NCI-H2029 treated with DMSO at 0.1 percent for 48 hours (cell line): ENCODE data around the gene CWF19L2.
"Not testable (repeated sequence)": the region's sequence is repeated elsewhere in the genome, so short reads cannot be mapped to it uniquely, and the experiment has no call there.

Source experiments
- DNase-seq: peaks from one replicate; lab custom pipeline; 2025; lab: John Stamatoyannopoulos, UW

The CWF19L2 gene

GRCh38 chr11:107438148-107438547 is 19.5 kb downstream of the CWF19L2 start:
- DNase-seq = no peak

- DNase-seq = no peak
Measured at GRCh38 chr11:107430525-107430924, 27.1 kb downstream of the CWF19L2 start.

- DNase-seq = no peak
Measured at GRCh38 chr11:107427569-107428180, 29.9 kb downstream of the CWF19L2 start.

DNA sequence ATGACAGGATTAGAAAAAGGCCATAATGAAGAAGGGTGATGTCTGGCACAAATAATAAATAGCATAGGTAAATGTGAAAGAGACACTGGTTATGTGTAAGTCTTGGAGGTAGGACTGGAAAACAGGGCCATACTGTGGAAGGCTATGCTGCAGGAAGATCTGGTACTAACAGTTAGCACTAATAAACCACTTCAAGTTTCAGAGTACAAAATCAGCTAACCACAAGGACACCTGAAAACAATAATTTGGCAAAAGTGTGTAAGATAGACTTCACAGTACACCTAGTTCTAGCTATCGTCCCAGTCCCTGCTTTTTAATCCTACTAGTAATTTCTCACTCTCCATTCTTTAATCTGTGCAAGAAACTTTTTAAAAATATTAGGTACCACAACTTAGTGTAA is 44.3 kb downstream of the CWF19L2 start:
- DNase-seq = no peak

DNA sequence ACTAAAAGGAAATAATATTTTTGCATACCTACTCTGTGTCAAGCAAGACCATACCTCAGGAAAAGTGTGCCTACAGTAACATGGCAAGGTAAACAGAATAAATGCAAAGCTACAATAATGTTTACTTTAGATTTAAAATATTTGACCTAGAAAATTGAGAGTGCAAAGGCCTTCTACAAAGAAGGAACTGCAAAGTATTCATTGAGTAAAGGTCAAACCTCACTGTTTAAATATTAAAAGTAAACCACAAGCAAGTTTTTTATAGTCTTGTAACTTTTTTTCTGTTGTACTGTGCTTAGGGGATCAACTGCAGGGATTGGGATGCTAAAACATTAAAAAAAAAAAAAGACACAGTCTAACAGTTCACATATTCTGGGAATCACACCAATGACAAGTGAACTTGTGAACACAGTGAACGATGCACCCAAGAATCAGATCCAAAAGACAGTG is 48.8 kb downstream of the CWF19L2 start:
- no peak for DNase-seq

DNA sequence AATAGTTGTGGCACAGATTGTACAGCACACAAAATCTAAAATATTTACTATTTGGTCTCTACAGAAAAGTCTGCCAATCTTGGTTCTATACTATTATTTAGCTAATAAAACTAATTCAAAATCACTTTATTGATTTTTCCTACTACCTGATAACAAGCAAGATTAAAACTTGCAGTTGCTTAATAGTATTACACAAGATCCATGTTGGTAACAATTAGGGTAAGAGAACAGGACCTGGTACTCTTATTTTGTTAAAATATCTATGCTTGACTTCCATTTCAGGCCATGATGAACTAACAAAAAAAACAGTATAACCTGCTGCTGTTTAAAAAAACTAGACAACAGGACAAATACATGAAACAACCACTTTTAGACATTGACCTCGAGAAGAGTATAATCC is 52.4 kb downstream of the CWF19L2 start:
- no peak for DNase-seq

DNA sequence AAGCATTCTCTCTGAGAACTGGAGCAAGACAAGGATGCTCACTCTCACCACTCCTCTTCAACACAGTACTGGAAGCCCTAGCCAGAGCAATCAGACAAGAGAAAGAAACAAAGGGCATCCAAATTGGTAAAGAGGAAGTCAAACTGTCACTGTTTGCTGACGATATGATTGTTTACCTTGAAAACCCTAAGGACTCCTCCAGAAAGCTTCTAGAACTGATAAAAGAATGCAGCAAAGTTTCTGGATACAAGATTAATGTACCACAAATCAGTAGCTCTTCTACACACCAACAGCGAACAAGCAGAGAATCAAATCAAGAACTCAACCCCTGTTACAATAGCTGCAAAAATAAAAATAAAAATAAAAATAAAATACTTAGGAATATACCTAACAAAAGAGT is 56.5 kb downstream of the CWF19L2 start:
- DNase-seq = not testable (repeated sequence)

DNA sequence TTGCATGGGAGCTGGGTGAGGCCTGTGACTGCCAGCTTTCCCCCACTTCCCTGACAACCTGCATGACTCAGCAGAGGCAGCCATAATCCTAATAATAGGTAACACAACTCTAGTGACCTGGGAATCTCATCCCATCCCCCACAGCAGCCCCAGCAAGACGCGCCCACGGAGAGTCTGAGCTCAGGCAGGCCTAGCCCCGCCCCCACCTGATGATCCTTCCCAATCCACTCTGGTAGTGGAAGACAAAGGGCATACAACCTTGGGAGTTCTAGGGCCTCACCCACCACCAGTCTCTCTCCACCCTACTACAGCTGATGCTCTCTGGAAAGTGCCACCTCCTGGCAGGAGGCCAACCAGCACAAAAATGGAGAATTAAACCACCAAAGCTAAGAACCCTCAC is 60.3 kb downstream of the CWF19L2 start:
- no peak for DNase-seq

- DNase-seq = no peak
Measured at GRCh38 chr11:107392611-107393010, 65.0 kb downstream of the CWF19L2 start.

DNA sequence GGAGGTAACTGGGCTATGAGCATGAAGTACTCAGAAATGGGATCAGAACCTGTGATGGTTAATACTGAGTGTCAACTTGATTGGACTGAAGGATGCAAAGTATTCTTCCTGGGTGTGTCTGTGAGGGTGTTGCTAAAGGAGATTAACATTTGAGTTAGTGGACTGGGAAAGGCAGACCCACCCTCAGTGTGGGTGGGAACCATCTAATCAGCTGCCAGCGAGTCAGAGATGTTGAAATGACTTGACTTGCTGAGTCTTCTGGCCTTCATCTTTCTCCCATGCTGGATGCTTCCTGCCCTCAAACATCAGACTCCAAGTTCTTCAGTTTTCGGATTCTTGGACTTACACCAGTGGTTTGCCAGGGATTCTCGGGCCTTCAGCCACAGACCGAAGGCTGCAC is 66.9 kb downstream of the CWF19L2 start:
- not testable (repeated sequence) for DNase-seq

GRCh38 chr11:107387666-107388065 is 70.0 kb downstream of the CWF19L2 start:
- DNase-seq = no peak

- no peak for DNase-seq
Measured at GRCh38 chr11:107385361-107385981, 72.2 kb downstream of the CWF19L2 start.

GRCh38 chr11:107384144-107384852 is 73.3 kb downstream of the CWF19L2 start:
- DNase-seq = no peak

GRCh38 chr11:107372439-107372838 is 85.2 kb downstream of the CWF19L2 start:
- DNase-seq = no peak

DNA sequence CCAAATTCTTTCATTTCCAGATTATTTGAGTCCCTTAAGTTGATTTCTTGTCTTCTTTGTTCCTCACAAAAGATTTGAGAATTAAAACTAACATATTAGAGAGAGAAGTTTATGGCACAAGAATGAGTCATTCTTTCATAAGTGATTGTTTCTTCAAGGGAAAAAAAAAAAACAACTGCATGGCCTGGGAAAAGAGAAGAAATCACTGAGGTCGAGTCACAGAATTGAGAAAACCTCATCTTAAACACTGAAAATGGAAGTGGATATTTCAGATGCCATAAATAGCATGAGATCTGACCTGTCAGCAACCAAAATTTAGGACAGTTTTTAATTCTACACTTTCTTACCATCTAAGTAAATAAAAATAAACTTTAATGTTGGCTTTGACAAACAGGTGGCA is 87.2 kb downstream of the CWF19L2 start:
- DNase-seq = no peak

- DNase-seq = no peak
Measured at GRCh38 chr11:107359701-107360100, 97.9 kb downstream of the CWF19L2 start.

GRCh38 chr11:107357877-107358276 is 99.7 kb downstream of the CWF19L2 start:
- DNase-seq = no peak

- no peak for DNase-seq
Measured at GRCh38 chr11:107354780-107355179, 102.8 kb downstream of the CWF19L2 start.

DNA sequence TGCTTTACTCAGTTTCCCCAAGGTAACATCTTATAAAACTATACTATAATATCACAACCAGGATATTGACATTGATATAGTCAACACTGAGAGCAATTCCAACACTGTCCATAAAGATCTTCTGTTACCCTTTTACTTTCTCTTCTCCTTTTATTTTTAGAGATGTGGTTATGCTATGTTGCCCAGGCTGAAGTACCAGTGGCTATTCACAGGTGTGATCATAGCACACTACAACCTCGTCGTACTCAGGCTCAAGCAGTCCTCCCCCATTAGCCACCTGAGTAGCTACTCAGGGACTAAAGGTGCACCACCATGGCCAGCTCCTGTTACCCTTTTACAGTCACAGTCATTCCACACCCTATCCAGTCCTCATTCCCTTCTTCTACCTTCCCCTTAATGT is 119.7 kb downstream of the CWF19L2 start:
- no peak for DNase-seq

DNA sequence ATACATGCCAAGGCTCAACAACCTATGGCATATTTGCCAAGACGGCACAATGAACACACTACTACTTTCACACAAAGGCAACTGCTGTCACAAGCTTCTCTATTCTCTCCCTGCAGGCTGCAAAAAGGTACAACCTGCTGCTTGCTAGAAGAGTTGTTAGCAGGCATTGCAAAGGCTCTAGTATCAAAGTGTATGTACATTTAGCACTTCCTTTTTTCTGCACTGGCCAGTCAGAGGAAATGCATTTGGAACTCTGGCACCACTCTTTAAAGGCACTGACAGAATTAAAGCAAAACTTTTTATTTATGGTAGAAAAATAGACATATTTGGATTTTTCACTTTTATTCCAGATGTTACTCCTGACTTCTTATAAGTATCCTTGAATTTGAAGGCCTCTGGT is 125.9 kb downstream of the CWF19L2 start:
- no peak for DNase-seq

GRCh38 chr11:107329164-107329563 is 128.5 kb downstream of the CWF19L2 start:
- no peak for DNase-seq

DNA sequence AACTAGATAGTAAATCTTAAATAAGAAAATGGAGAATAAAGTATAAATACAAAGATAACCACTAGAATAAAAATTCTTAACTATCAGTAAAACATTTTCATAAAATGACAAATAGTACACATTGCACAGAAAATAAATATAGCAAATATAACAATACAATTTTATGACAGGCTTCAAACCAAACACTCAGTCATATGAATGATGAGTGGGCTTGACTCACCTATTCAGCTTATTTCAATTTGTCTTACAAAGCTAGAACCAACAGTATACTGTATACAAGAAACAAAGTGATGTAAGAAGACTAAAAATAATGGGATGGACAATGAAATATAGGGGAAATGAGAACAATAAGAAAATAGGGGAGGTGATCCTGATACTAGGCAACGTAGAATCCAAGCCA is 141.2 kb downstream of the CWF19L2 start:
- no peak for DNase-seq

DNA sequence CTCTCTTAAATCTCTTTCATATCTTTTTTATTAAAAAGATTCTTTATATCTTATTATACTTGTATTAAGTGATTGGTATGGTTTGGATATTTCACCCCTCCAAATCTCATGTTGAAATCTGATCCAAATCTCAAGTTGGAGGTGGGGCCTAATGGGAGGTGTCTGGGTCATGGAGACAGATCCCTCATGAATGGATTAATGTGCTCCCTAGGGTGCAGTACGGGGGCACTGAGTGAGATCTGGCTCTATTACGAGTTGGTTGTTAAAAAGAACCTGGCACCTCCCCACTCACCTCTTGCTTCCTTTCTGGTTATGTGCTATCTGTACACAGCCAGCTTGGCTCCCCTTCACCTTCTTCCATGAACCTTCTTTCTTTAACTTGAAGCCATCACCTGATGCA is 149.6 kb downstream of the CWF19L2 start:
- no peak for DNase-seq
